ENCODE results near the gene RFNG.

DNA sequence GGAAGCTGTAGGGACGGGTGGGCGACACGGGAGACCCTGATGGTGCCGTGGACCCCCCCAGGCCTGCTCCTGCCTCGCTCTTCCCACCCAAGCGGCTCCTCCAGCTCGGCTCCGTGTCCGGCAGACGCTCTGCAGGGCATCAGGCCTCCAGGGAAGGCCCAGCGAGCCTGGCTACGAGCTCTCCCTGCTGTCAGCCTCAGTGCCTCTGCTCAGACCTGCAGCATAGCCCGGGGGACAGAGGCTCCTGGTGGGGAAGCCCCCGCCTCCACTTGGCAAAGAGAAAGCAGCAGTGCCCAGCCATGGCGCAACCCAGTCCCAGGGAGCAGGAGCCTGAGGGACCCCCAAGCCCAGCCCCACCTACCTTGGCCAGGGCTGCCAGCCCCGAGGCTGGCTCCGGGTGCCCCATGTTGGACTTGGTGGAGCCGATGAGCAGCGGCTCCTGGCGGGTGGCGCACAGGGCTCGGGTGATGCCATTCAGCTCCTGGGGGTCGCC, 40.5 kb upstream of the RFNG start:
- TF ChIP-seq EZH2 (IDR thresholded peaks at IDR 0.05) = no peak
- no peak for TF ChIP-seq ZNF274 (IDR thresholded peaks at IDR 0.05; ENCODE audit: low read depth, low read length)
- TF ChIP-seq, protein P1, sequence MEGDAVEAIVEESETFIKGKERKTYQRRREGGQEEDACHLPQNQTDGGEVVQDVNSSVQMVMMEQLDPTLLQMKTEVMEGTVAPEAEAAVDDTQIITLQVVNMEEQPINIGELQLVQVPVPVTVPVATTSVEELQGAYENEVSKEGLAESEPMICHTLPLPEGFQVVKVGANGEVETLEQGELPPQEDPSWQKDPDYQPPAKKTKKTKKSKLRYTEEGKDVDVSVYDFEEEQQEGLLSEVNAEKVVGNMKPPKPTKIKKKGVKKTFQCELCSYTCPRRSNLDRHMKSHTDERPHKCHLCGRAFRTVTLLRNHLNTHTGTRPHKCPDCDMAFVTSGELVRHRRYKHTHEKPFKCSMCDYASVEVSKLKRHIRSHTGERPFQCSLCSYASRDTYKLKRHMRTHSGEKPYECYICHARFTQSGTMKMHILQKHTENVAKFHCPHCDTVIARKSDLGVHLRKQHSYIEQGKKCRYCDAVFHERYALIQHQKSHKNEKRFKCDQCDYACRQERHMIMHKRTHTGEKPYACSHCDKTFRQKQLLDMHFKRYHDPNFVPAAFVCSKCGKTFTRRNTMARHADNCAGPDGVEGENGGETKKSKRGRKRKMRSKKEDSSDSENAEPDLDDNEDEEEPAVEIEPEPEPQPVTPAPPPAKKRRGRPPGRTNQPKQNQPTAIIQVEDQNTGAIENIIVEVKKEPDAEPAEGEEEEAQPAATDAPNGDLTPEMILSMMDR (IDR thresholded peaks at IDR 0.05 in 2 of 3, conservative IDR thresholded peaks at IDR 0.05 in 1 of 3; ENCODE audit: borderline replicate concordance in 1 of 3, insufficient read depth in 1 of 3, low read depth in 2 of 3, low read length in 2 of 3) = no peak
- TF ChIP-seq JUND (IDR thresholded peaks at IDR 0.05) = no peak
- TF ChIP-seq SRF (IDR thresholded peaks at IDR 0.05; ENCODE audit: low read depth) = no peak
- TF ChIP-seq, protein P2, sequence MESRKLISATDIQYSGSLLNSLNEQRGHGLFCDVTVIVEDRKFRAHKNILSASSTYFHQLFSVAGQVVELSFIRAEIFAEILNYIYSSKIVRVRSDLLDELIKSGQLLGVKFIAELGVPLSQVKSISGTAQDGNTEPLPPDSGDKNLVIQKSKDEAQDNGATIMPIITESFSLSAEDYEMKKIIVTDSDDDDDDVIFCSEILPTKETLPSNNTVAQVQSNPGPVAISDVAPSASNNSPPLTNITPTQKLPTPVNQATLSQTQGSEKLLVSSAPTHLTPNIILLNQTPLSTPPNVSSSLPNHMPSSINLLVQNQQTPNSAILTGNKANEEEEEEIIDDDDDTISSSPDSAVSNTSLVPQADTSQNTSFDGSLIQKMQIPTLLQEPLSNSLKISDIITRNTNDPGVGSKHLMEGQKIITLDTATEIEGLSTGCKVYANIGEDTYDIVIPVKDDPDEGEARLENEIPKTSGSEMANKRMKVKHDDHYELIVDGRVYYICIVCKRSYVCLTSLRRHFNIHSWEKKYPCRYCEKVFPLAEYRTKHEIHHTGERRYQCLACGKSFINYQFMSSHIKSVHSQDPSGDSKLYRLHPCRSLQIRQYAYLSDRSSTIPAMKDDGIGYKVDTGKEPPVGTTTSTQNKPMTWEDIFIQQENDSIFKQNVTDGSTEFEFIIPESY (IDR thresholded peaks at IDR 0.05; ENCODE audit: extremely low read depth, insufficient replicate concordance, low read length) = no peak
- TF ChIP-seq POLR2A (IDR thresholded peaks at IDR 0.05; ENCODE audit: borderline replicate concordance, extremely low read depth, insufficient read depth, insufficient read length) = no peak
- TF ChIP-seq, protein P3, sequence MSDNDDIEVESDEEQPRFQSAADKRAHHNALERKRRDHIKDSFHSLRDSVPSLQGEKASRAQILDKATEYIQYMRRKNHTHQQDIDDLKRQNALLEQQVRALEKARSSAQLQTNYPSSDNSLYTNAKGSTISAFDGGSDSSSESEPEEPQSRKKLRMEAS (IDR thresholded peaks at IDR 0.05) = no peak
- no peak for TF ChIP-seq POLR2AphosphoS5 (IDR thresholded peaks at IDR 0.05; ENCODE audit: low read depth, low read length)
- no peak for TF ChIP-seq YY1 (IDR thresholded peaks at IDR 0.05; ENCODE audit: extremely low read depth, insufficient replicate concordance, low read depth, low read length)
- TF ChIP-seq CEBPB (IDR thresholded peaks at IDR 0.05; ENCODE audit: low read depth) = no peak
